Neural progenitor cell (in vitro differentiated cells): ENCODE results near the gene RBM44. TPM values are rescaled to one million over a fixed set of nuclear protein-coding genes. Genes with fewer than 3 reads are reported as not detected.

Experiments
- DNase-seq: peaks from one replicate; pipeline ENCODE4 v3.0.0-alpha.2; 2016; ENCODE audit warnings: low spot score
- H2AFZ ChIP-seq: fragments of 200-600 bp; sonication (generic); replicated peaks from 2 replicates; pipeline ENCODE4 v1.6.1; 2016; ENCODE audit warnings: antibody characterized with exemption
- H3F3A ChIP-seq: fragments of 200-600 bp; sonication (generic); 2 replicates; pipeline ENCODE4 v1.6.1; 2016; ENCODE audit warnings: antibody characterized with exemption, low read depth
- H3K27ac ChIP-seq: fragments of 200-600 bp; sonication (generic); 2 replicates; pipeline ENCODE4 v1.5.1; 2016; ENCODE audit warnings: mild to moderate bottlenecking
- H3K27me3 ChIP-seq: fragments of 200-600 bp; sonication (generic); 2 replicates; pipeline ENCODE4 v1.6.1; 2016; ENCODE audit warnings: mild to moderate bottlenecking, moderate library complexity
- H3K36me3 ChIP-seq: fragments of 200-600 bp; sonication (generic); 2 replicates; pipeline ENCODE4 v1.5.1; 2016
- H3K4me1 ChIP-seq: fragments of 200-600 bp; sonication (generic); 2 replicates; pipeline ENCODE4 v1.6.1; 2016; ENCODE audit warnings: mixed run types
- H3K4me2 ChIP-seq: fragments of 200-600 bp; sonication (generic); 2 replicates; pipeline ENCODE4 v1.6.1; 2016
- H3K4me3 ChIP-seq: fragments of 200-600 bp; sonication (generic); 2 replicates; pipeline ENCODE4 v1.5.1; 2016
- H3K79me2 ChIP-seq: fragments of 200-600 bp; sonication (generic); 2 replicates; pipeline ENCODE4 v1.6.1; 2016; ENCODE audit warnings: low read depth
- H3K9ac ChIP-seq: fragments of 200-600 bp; sonication (generic); 2 replicates; pipeline ENCODE4 v1.6.1; 2016
- H3K9me3 ChIP-seq: fragments of 200-600 bp; sonication (generic); 2 replicates; pipeline ENCODE4 v1.5.1; 2016; ENCODE audit warnings: low read depth
- H4K20me1 ChIP-seq: fragments of 200-600 bp; sonication (generic); 2 replicates; pipeline ENCODE4 v1.6.1; 2016; ENCODE audit warnings: low read depth
- H3K27ac Mint-ChIP-seq: 3 replicates; pipeline ENCODE4 v1.8.0; 2021; ENCODE audit warnings: mixed read lengths
- H3K27me3 Mint-ChIP-seq: 2 replicates; pipeline ENCODE4 v1.8.0; 2022; ENCODE audit warnings: low read depth, mild to moderate bottlenecking, inconsistent platforms, moderate library complexity, mixed read lengths; ENCODE audit not compliant: insufficient read depth
- H3K36me3 Mint-ChIP-seq: 3 replicates; pipeline ENCODE4 v1.8.0; 2021; ENCODE audit warnings: mixed read lengths
- H3K4me1 Mint-ChIP-seq: 3 replicates; pipeline ENCODE4 v1.8.0; 2021; ENCODE audit warnings: mixed read lengths
- H3K4me3 Mint-ChIP-seq: 3 replicates; pipeline ENCODE4 v1.8.0; 2021; ENCODE audit warnings: mild to moderate bottlenecking, moderate library complexity, mixed read lengths
- H3K9me3 Mint-ChIP-seq: 3 replicates; pipeline ENCODE4 v1.8.0; 2020; ENCODE audit warnings: mixed read lengths
- CTCF ChIP-seq: fragments of 200-600 bp; sonication (generic); IDR thresholded peaks from 2 replicates; pipeline ENCODE4 v1.5.1; 2017; ENCODE audit warnings: antibody characterized with exemption, mild to moderate bottlenecking
- EZH2 ChIP-seq: fragments of 200-600 bp; sonication (generic); IDR thresholded peaks from 2 replicates; pipeline ENCODE4 v1.6.1; 2017; ENCODE audit warnings: antibody characterized with exemption, mild to moderate bottlenecking, moderate library complexity
- EZH2phosphoT487 ChIP-seq: fragments of 200-600 bp; sonication (generic); IDR thresholded peaks from 2 replicates; pipeline ENCODE4 v1.6.1; 2017; ENCODE audit warnings: antibody characterized with exemption
- total RNA-seq: library from RNA; depleted of rRNA; stranded (reverse); fragments of >200 nt; gene quantifications from 2 replicates; pipeline ENCODE4 v1.2.3, GENCODE V29; 2015; ENCODE audit warnings: low replicate concordance

Gene RBM44
- total RNA-seq, 1 donor from 2014 or later = 0.30 TPM

- no peak overlapping the region for H3K4me3 Mint-ChIP-seq
- H3K4me2 ChIP-seq = no peak overlapping the region
- H3K4me3 ChIP-seq = no peak overlapping the region
- no peaks in the 10 kb centered on the region for H3K36me3 ChIP-seq
- H3K4me1 Mint-ChIP-seq = peaks cover 11% of the 10 kb centered on the region
- no peak overlapping the region for H3K27ac Mint-ChIP-seq
- no peaks in the 10 kb centered on the region for H3F3A ChIP-seq
- no peaks in the 10 kb centered on the region for H3K9me3 Mint-ChIP-seq
- no peaks in the 10 kb centered on the region for H4K20me1 ChIP-seq
- no peaks in the 10 kb centered on the region for H3K9me3 ChIP-seq
- no peak for DNase-seq
- no peak overlapping the region for H3K27ac ChIP-seq
- no peak overlapping the region for H3K9ac ChIP-seq
- peaks cover 2% of the 10 kb centered on the region for H3K4me1 ChIP-seq
- H3K27me3 Mint-ChIP-seq = peaks cover 6% of the 10 kb centered on the region
- H3K79me2 ChIP-seq = no peaks in the 10 kb centered on the region
- H3K36me3 Mint-ChIP-seq = no peaks in the 10 kb centered on the region
- no peaks in the 10 kb centered on the region for H3K27me3 ChIP-seq
- H2AFZ ChIP-seq = no peak overlapping the region
- no peak for TF ChIP-seq CTCF
- no peak for TF ChIP-seq EZH2phosphoT487
- TF ChIP-seq EZH2 = no peak
Observed at GRCh38 chr2:237885111-237885930, 86.7 kb downstream of the RBM44 start.

- Histone ChIP-seq H3K27me3 (no peaks in the 10 kb centered on the region), H2AFZ (no peak overlapping the region), H4K20me1 (no peaks in the 10 kb centered on the region), H3K4me3 (no peak overlapping the region), H3K4me1 (peaks cover 2% of the 10 kb centered on the region), H3K9ac (no peak overlapping the region), H3K36me3 (no peaks in the 10 kb centered on the region), H3K79me2 (no peaks in the 10 kb centered on the region), H3K27ac (no peak overlapping the region), H3K4me2 (no peak overlapping the region), H3K9me3 (no peaks in the 10 kb centered on the region), H3F3A (no peaks in the 10 kb centered on the region)
- no peak overlapping the region for H3K4me3 Mint-ChIP-seq
- H3K36me3 Mint-ChIP-seq = no peaks in the 10 kb centered on the region
- TF ChIP-seq CTCF (no peak), EZH2phosphoT487 (no peak), EZH2 (no peak)
- H3K27me3 Mint-ChIP-seq = peaks cover 6% of the 10 kb centered on the region
- H3K27ac Mint-ChIP-seq = no peak overlapping the region
- DNase-seq = no peak
- peaks cover 16% of the 10 kb centered on the region for H3K4me1 Mint-ChIP-seq
- H3K9me3 Mint-ChIP-seq = no peaks in the 10 kb centered on the region
Observed at GRCh38 chr2:237885931-237886684, 87.5 kb downstream of the RBM44 start.

- Histone ChIP-seq H3F3A (no peaks in the 10 kb centered on the region), H3K27me3 (no peaks in the 10 kb centered on the region), H3K4me1 (peaks cover 2% of the 10 kb centered on the region), H3K9me3 (no peaks in the 10 kb centered on the region), H3K4me2 (no peak overlapping the region), H2AFZ (no peak overlapping the region), H4K20me1 (no peaks in the 10 kb centered on the region), H3K4me3 (no peak overlapping the region), H3K27ac (no peak overlapping the region), H3K36me3 (no peaks in the 10 kb centered on the region), H3K79me2 (no peaks in the 10 kb centered on the region), H3K9ac (no peak overlapping the region)
- no peak for TF ChIP-seq EZH2phosphoT487
- TF ChIP-seq CTCF = no peak
- no peak for TF ChIP-seq EZH2
- Mint-ChIP-seq H3K9me3 (no peaks in the 10 kb centered on the region), H3K27me3 (peaks cover 2% of the 10 kb centered on the region), H3K4me3 (no peak overlapping the region), H3K4me1 (peaks cover 16% of the 10 kb centered on the region), H3K27ac (no peak overlapping the region), H3K36me3 (no peaks in the 10 kb centered on the region)
- no peak for DNase-seq
Observed at GRCh38 chr2:237886685-237887481, 88.3 kb downstream of the RBM44 start.
